GM12878 (cell line): Measurements from ENCODE around the gene PPIE. TPM values are rescaled to one million over a fixed set of nuclear protein-coding genes. Genes with fewer than 3 reads are reported as not detected.

Experiments
- ATAC-seq: fragments of 200-7000 bp; cut with Tn5 transposase; 3 replicates; pipeline ENCODE4 v1.9.1; 2020; ENCODE audit warnings: mild to moderate bottlenecking, moderate library complexity
- BruUV-seq: library from RNA; stranded (reverse); fragments of 400-500 nt; replicated peaks from 2 replicates; lab custom pipeline; 2021; lab: Mats Ljungman, UMichigan
- CTCF ChIA-PET: fragments of 300-600 bp; sonication (Branson Sonifier 250); formaldehyde crosslinking; extraction: SDS; loops from one replicate; lab custom pipeline; 2021; ENCODE audit warnings: inconsistent platforms; lab: Yijun Ruan, JAX
- POLR2A ChIA-PET: fragments of 350-600 bp; formaldehyde crosslinking; extraction: SDS; loops from one replicate; lab custom pipeline; 2021; ENCODE audit warnings: inconsistent platforms; lab: Charles Lee
- RAD21 ChIA-PET: fragments of 300-600 bp; sonication (Branson Sonifier 250); formaldehyde crosslinking; loops from one replicate; lab custom pipeline; 2023; ENCODE audit warnings: antibody characterized with exemption; ENCODE audit not compliant: unreplicated experiment; lab: Charles Lee
- SMC1A ChIA-PET: fragments of 300-600 bp; sonication (Branson Sonifier 250); formaldehyde crosslinking; loops from one replicate; lab custom pipeline; 2023; ENCODE audit not compliant: unreplicated experiment, uncharacterized antibody; lab: Charles Lee
- DNase-seq: peaks from one replicate; pipeline ENCODE4 v3.0.0-alpha.2; 2011; ENCODE audit warnings: low read depth, low spot score
- FAIRE-seq: peaks from 3 replicates; lab custom pipeline; 2011; peaks lifted over from hg19 to GRCh38; lab: Jason Lieb, UNC
- H2AFZ ChIP-seq: 2 replicates; pipeline ENCODE4 v1.6.0; 2011; ENCODE audit warnings: low read depth, low read length, control low read depth; ENCODE audit not compliant: control insufficient read depth
- H3K27ac ChIP-seq: 2 replicates; pipeline ENCODE4 v1.5.1; 2011; ENCODE audit warnings: control low read depth; ENCODE audit not compliant: control insufficient read depth, insufficient read depth
- H3K27me3 ChIP-seq, 2 experiments: replicated peaks in 1 of 2; 2 replicates each; pipeline versions ENCODE4 v1.6.0 to v1.6.1; 2011; ENCODE audit warnings: low read length in 1 of 2; ENCODE audit not compliant: control insufficient read depth in 2 of 2, insufficient read depth in 2 of 2
- H3K36me3 ChIP-seq, 2 experiments: 2 replicates each; pipeline ENCODE4 v1.5.1; 2011; ENCODE audit warnings: low read length in 1 of 2; ENCODE audit not compliant: control insufficient read depth in 2 of 2, insufficient read depth in 2 of 2
- H3K4me1 ChIP-seq: 2 replicates; pipeline ENCODE4 v1.6.1; 2011; ENCODE audit warnings: mild to moderate bottlenecking, low read length, moderate library complexity, mixed read lengths; ENCODE audit not compliant: control insufficient read depth, insufficient read depth
- H3K4me2 ChIP-seq: 2 replicates; pipeline ENCODE4 v1.6.0; 2011; ENCODE audit warnings: control low read depth; ENCODE audit not compliant: control insufficient read depth, insufficient read depth
- H3K4me3 ChIP-seq: fragments of 200-600 bp; sonication (generic); 2 replicates; pipeline ENCODE4 v1.5.1; 2016
- H3K79me2 ChIP-seq: 2 replicates; pipeline ENCODE4 v1.6.0; 2011; ENCODE audit warnings: low read length; ENCODE audit not compliant: control insufficient read depth, insufficient read depth
- H3K9ac ChIP-seq: 2 replicates; pipeline ENCODE4 v1.8.0; 2011; ENCODE audit warnings: low read length, control low read depth, mixed read lengths; ENCODE audit not compliant: control insufficient read depth, insufficient read depth
- H3K9me3 ChIP-seq: replicated peaks from 3 replicates; pipeline ENCODE4 v1.5.1; 2011; ENCODE audit warnings: mild to moderate bottlenecking, low read length; ENCODE audit not compliant: control insufficient read depth, insufficient read depth
- H4K20me1 ChIP-seq: 2 replicates; pipeline ENCODE4 v1.6.0; 2011; ENCODE audit not compliant: control insufficient read depth, insufficient read depth
- ASH2L ChIP-seq: fragments of 300-600, 200-600 bp; sonication (generic); IDR thresholded peaks from 2 replicates; pipeline ENCODE4 v1.6.1; 2017; ENCODE audit warnings: low read depth, mild to moderate bottlenecking, borderline replicate concordance
- ATF7 ChIP-seq: fragments of 450-650 bp; IDR thresholded peaks from 2 replicates; pipeline ENCODE4 v1.6.1; 2016; ENCODE audit warnings: low read depth, mild to moderate bottlenecking
- CHD1 ChIP-seq: IDR thresholded peaks from 2 replicates; pipeline ENCODE4 v1.6.1; 2012; ENCODE audit warnings: low read depth, low read length, improper control_type of control experiment
- CREB1 ChIP-seq: IDR thresholded peaks from 2 replicates; pipeline ENCODE4 v1.6.1; 2012; ENCODE audit warnings: low read depth, mild to moderate bottlenecking, inconsistent platforms
- ETV6 ChIP-seq, 2 experiments: fragments of 450-650 bp in 1 of 2; IDR thresholded peaks in 1 of 2; conservative IDR thresholded peaks in 1 of 2; 2 replicates each; pipeline ENCODE4 v1.6.1; 2014; ENCODE audit warnings: antibody characterized with exemption in 1 of 2, borderline replicate concordance in 1 of 2, low read depth in 1 of 2, mild to moderate bottlenecking in 1 of 2, moderate library complexity in 1 of 2
- FOS ChIP-seq: IDR thresholded peaks from 3 replicates; pipeline ENCODE4 v1.6.1; 2011; ENCODE audit warnings: borderline replicate concordance; ENCODE audit not compliant: insufficient read length; ENCODE audit errors: extremely low read depth
- GATAD2B ChIP-seq: fragments of 450-650 bp; conservative IDR thresholded peaks from 2 replicates; pipeline ENCODE4 v1.6.1; 2017; ENCODE audit warnings: low read depth, mild to moderate bottlenecking, moderate library complexity
- KDM1A ChIP-seq: fragments of 200-600 bp; sonication (generic); IDR thresholded peaks from 2 replicates; pipeline ENCODE4 v1.6.1; 2016; ENCODE audit warnings: borderline replicate concordance
- NFYB ChIP-seq: IDR thresholded peaks from 2 replicates; pipeline ENCODE4 v1.6.1; 2011; ENCODE audit warnings: low read depth, mild to moderate bottlenecking, low read length, improper control_type of control experiment, moderate library complexity; ENCODE audit not compliant: insufficient read depth
- NR2F1 ChIP-seq: fragments of 450-650 bp; conservative IDR thresholded peaks from 2 replicates; pipeline ENCODE4 v1.6.1; 2017; ENCODE audit warnings: mild to moderate bottlenecking
- RFX5 ChIP-seq: IDR thresholded peaks from 2 replicates; pipeline ENCODE4 v1.6.1; 2011; ENCODE audit warnings: low read depth, low read length, improper control_type of control experiment
- SRF ChIP-seq, 2 experiments: IDR thresholded peaks; 2 replicates each; pipeline ENCODE4 v1.6.1; 2011; ENCODE audit warnings: low read depth in 2 of 2, low read length in 2 of 2, mild to moderate bottlenecking in 1 of 2, moderate library complexity in 1 of 2
- SUPT20H ChIP-seq: IDR thresholded peaks from 2 replicates; pipeline ENCODE4 v1.6.1; 2011; ENCODE audit warnings: low read depth, mild to moderate bottlenecking, low read length, moderate library complexity, borderline replicate concordance; ENCODE audit not compliant: control insufficient read depth
- TCF7 ChIP-seq: IDR thresholded peaks from 2 replicates; pipeline ENCODE4 v1.6.1; 2014; ENCODE audit warnings: antibody characterized with exemption, borderline replicate concordance
- ZNF384 ChIP-seq: IDR thresholded peaks from 2 replicates; pipeline ENCODE4 v1.6.1; 2012; ENCODE audit warnings: low read depth, mild to moderate bottlenecking, low read length, improper control_type of control experiment, borderline replicate concordance
- ZNF622 ChIP-seq: fragments of 450-650 bp; IDR thresholded peaks from 2 replicates; pipeline ENCODE4 v1.6.1; 2017; ENCODE audit warnings: mild to moderate bottlenecking, inconsistent platforms
- WGBS: methylation state at CpG from one replicate; pipeline ENCODE4 v1.1.6; 2016; ENCODE audit warnings: low lambda C conversion rate; ENCODE audit not compliant: insufficient replicate concordance, insufficient coverage; ENCODE audit errors: missing lambda C conversion rate; 5-methylcytosine and 5-hydroxymethylcytosine counted together
- in situ Hi-C: fragments of 300-500 bp; cut with MboI; formaldehyde crosslinking; loops from 9 replicates; pipeline ENCODE4 v1.14.3; 2018; ENCODE audit warnings: mixed read lengths
- intact Hi-C: fragments of 100-400 bp; cut with micrococcal nuclease; formaldehyde crosslinking; loops from one replicate; pipeline ENCODE4 v1.14.2; 2022; ENCODE audit not compliant: unreplicated experiment
- polyA plus RNA-seq, 11 experiments: library from polyadenylated mRNA; depleted of rRNA in 4 of 11; unstranded in 6 of 11; stranded (reverse) in 5 of 11; fragments of >200 nt; fragmentation: Nextera tagmentation in 4 of 11; fragmentation: Illumina TruSeq in 1 of 11; extraction: Ambion mirVana in 4 of 11; extraction: Trizol in 1 of 11; gene quantifications; 1 replicate in 1 of 11; 2 replicates in 10 of 11; pipeline versions ENCODE4 v1.2.1 to v1.2.3, GENCODE V29; 2011 to 2016; ENCODE audit warnings: inconsistent platforms in 2 of 11, missing spikeins in 2 of 11, low read depth in 1 of 11
- total RNA-seq, 4 experiments: library from RNA; depleted of rRNA in 3 of 4; stranded (reverse); fragments of >200 nt in 3 of 4; fragmentation: Illumina TruSeq in 1 of 4; extraction: Trizol in 1 of 4; gene quantifications; 2 replicates each; pipeline versions ENCODE4 v1.2.1 to v1.2.3, GENCODE V29; 2013 to 2021
- TF ChIP-seq, protein P1 (sequence below): fragments of 450-650 bp; IDR thresholded peaks from 2 replicates; pipeline ENCODE4 v1.6.1; 2016; ENCODE audit warnings: mild to moderate bottlenecking
- TF ChIP-seq, protein P2 (sequence below): fragments of 450-650 bp; IDR thresholded peaks from 2 replicates; pipeline ENCODE4 v1.6.1; 2016; ENCODE audit warnings: mild to moderate bottlenecking, moderate library complexity, borderline replicate concordance
- TF ChIP-seq, protein P3 (sequence below): fragments of 450-650 bp; IDR thresholded peaks from 2 replicates; pipeline ENCODE4 v1.6.1; 2014; ENCODE audit warnings: mild to moderate bottlenecking

The PPIE gene
- total and polyA plus RNA-seq, 10 of the 15 experiments (the other 5 are each of a cell fraction or from before 2014, with no cell fraction given), result 36.6 to 163 (median 70.1) TPM

DNA sequence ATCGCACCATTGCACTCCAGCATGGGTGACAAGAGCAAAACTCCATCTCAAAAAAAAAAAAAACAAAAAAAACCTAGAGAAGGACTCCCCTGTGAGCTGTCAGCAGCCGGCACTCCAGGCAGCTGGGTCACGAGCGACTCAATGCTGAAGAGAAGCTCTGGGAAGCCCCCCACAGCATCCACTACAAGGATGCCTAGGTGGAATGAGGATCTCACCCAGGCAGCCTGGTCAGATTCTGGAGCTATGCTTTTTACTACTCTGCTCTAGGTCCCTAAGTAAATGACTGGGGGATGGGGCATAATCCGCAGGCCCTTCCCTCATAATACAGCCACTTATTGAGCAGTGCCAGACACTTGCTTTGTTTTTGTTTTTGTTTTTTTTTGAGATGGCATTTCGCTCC, 43.4 kb downstream of the PPIE start:
- TF ChIP-seq GATAD2B, result no peak
- TF ChIP-seq, protein P1, sequence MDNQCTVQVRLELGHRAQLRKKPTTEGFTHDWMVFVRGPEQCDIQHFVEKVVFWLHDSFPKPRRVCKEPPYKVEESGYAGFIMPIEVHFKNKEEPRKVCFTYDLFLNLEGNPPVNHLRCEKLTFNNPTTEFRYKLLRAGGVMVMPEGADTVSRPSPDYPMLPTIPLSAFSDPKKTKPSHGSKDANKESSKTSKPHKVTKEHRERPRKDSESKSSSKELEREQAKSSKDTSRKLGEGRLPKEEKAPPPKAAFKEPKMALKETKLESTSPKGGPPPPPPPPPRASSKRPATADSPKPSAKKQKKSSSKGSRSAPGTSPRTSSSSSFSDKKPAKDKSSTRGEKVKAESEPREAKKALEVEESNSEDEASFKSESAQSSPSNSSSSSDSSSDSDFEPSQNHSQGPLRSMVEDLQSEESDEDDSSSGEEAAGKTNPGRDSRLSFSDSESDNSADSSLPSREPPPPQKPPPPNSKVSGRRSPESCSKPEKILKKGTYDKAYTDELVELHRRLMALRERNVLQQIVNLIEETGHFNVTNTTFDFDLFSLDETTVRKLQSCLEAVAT, result no peak
- TF ChIP-seq SUPT20H, result no peak
- no peak for TF ChIP-seq FOS
- TF ChIP-seq, protein P2, sequence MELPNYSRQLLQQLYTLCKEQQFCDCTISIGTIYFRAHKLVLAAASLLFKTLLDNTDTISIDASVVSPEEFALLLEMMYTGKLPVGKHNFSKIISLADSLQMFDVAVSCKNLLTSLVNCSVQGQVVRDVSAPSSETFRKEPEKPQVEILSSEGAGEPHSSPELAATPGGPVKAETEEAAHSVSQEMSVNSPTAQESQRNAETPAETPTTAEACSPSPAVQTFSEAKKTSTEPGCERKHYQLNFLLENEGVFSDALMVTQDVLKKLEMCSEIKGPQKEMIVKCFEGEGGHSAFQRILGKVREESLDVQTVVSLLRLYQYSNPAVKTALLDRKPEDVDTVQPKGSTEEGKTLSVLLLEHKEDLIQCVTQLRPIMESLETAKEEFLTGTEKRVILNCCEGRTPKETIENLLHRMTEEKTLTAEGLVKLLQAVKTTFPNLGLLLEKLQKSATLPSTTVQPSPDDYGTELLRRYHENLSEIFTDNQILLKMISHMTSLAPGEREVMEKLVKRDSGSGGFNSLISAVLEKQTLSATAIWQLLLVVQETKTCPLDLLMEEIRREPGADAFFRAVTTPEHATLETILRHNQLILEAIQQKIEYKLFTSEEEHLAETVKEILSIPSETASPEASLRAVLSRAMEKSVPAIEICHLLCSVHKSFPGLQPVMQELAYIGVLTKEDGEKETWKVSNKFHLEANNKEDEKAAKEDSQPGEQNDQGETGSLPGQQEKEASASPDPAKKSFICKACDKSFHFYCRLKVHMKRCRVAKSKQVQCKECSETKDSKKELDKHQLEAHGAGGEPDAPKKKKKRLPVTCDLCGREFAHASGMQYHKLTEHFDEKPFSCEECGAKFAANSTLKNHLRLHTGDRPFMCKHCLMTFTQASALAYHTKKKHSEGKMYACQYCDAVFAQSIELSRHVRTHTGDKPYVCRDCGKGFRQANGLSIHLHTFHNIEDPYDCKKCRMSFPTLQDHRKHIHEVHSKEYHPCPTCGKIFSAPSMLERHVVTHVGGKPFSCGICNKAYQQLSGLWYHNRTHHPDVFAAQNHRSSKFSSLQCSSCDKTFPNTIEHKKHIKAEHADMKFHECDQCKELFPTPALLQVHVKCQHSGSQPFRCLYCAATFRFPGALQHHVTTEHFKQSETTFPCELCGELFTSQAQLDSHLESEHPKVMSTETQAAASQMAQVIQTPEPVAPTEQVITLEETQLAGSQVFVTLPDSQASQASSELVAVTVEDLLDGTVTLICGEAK, result no peak
- TF ChIP-seq ATF7, result no peak
- TF ChIP-seq ZNF622, result no peak
- TF ChIP-seq RFX5, result no peak
- no peak for TF ChIP-seq CHD1
- no peak for TF ChIP-seq ZNF384
- no peak for TF ChIP-seq ASH2L
- TF ChIP-seq ETV6 (conservative IDR thresholded peaks at IDR 0.05 in 1 of 2, IDR thresholded peaks at IDR 0.05 in 1 of 2; ENCODE audit: borderline replicate concordance in 1 of 2, low read depth in 1 of 2), result no peak
- TF ChIP-seq SRF (IDR thresholded peaks at IDR 0.05; ENCODE audit: low read depth in 2 of 2, low read length in 2 of 2), result no peak
- TF ChIP-seq TCF7, result no peak
- TF ChIP-seq, protein P3, sequence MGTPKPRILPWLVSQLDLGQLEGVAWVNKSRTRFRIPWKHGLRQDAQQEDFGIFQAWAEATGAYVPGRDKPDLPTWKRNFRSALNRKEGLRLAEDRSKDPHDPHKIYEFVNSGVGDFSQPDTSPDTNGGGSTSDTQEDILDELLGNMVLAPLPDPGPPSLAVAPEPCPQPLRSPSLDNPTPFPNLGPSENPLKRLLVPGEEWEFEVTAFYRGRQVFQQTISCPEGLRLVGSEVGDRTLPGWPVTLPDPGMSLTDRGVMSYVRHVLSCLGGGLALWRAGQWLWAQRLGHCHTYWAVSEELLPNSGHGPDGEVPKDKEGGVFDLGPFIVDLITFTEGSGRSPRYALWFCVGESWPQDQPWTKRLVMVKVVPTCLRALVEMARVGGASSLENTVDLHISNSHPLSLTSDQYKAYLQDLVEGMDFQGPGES, result no peak
- no peak for TF ChIP-seq CREB1
- no peak for TF ChIP-seq KDM1A
- no peak for TF ChIP-seq NR2F1
- no peak for TF ChIP-seq NFYB
- H3K4me1 ChIP-seq, result peaks cover 5% of the 10 kb centered on the region; the same call in 1 of the 2 replicates
- DNase-seq (no peak), FAIRE-seq (no peak), ATAC-seq (no peak)
- CTCF ChIA-PET, result interaction anchor here (0.6 to 1.9 kb wide), 5 partner anchors 12 to 176 kb away, joined by 3 to 4 read pairs (median 4); no protein-coding TSS in a partner anchor
- no peaks in the 10 kb centered on the region for H4K20me1 ChIP-seq
- H3K9me3 ChIP-seq, result no peaks in the 10 kb centered on the region
- H3K27ac ChIP-seq, result no peak overlapping the region
- 86% methylated on average over 5 of the region's 6 CpGs for WGBS
- BruUV-seq, result no TSS peak
- RAD21 ChIA-PET, result no interaction called here
- no peaks in the 10 kb centered on the region for H3K27me3 ChIP-seq
- H3K79me2 ChIP-seq, result no peaks in the 10 kb centered on the region
- H3K4me2 ChIP-seq, result no peak overlapping the region
- H2AFZ ChIP-seq, result no peak overlapping the region
- no peak overlapping the region for H3K4me3 ChIP-seq
- in situ Hi-C loops, result no loop called here
- no peak overlapping the region for H3K9ac ChIP-seq
- intact Hi-C loops, result no loop called here
- POLR2A ChIA-PET, result no interaction called here
- SMC1A ChIA-PET, result interaction anchor here (1.6 kb wide), 1 partner anchor 44 kb away, joined by 3 read pairs; the partner anchor contains the start of gene PPIE
- H3K36me3 ChIP-seq, result no peaks in the 10 kb centered on the region
